GM19328 (cell line): Measurements from ENCODE around the gene WDFY3.

Experiments
- ATAC-seq: cut with Tn5 transposase; IDR thresholded peaks from one replicate; pipeline ENCODE4 v1.9.1; 2021; ENCODE audit warnings: mild to moderate bottlenecking, moderate library complexity; ENCODE audit not compliant: unreplicated experiment

Gene WDFY3

GRCh38 chr4:84803116-84803515, 163.4 kb downstream of the WDFY3 start:
- no peak for ATAC-seq

GRCh38 chr4:84800256-84800655, 166.2 kb downstream of the WDFY3 start:
- ATAC-seq, result no peak

- ATAC-seq, result no peak
Measured at GRCh38 chr4:84799318-84799717, 167.2 kb downstream of the WDFY3 start.

DNA sequence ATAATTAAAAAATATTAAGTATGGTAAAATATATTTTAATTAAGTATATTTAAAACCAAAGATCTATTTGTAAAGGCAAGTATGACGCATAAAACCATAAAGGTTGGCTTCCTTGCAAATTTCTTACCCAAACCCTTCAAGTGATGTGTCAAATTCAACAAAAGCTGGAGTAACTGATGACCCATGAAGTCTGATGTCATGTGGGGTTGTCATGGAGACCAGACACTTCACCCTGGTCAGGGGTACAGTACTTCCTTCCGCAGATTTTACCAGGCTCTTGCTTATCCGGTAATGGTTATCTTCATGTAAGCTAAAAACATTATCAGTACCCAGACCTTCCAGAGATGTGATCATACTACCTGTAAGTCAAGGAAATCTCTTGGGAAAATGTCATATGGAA, 170.1 kb downstream of the WDFY3 start:
- ATAC-seq, result no peak

DNA sequence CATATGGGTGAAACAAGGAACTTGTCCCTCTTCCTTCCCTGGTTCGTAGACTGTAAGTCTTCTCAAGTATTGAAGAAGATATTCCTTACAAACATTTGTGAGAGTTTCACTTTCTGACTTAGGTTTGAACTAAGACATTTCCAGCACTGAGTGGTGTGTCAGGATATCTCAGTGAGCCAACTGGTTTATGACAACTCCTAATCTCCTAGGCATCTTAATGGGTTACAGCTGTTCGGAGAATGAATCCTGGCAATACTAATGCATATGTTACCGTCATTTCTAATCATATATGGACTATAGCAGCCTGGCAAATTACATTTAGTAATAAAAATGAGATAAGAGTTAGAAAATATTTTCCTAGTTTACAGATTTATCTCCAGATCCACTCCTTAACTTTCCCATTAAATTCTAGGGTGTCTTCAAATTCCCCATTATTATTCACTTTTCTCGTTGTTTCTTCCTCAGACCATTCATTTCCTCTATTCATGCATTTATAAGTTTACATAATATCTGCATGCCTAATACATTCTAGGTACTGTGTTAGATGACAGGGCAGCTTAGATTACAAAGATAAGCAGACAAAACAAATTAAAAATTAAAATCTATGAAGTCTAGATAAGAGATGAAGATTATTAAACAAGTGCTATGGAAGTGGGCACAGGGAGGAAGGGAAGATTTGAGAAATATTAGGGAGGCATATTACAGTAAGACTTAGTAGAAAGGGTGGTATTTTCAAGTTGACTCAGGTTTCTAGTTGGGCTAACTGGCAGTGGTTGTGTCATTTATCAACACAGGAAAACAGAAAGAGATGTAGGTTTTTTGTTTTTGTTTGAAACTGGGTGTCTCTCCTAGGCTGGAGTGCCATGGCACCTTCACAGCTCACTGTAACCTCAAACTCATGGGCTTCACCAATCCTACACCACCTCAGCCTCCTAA, 173.9 kb downstream of the WDFY3 start:
- ATAC-seq, result no peak

GRCh38 chr4:84790769-84791565, 175.5 kb downstream of the WDFY3 start:
- ATAC-seq, result no peak

DNA sequence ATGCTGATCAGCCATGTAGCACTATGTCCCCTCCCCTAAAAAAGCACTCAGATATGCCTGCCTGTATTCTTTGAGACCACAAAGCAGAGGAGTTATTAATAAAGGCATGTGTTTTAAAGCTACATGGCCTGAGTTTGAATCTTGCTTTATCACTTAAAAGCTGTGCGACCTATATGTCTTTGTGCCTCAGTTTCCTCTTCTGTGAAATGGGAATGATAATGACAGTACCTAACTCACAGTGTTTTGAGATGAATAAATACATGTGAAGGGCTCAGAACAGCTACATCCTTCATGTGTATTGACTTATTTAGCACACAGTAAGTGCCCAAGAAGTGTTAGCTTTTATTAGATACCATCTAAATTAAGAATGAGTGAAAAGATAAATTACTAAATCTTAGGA, 180.0 kb downstream of the WDFY3 start:
- no peak for ATAC-seq

DNA sequence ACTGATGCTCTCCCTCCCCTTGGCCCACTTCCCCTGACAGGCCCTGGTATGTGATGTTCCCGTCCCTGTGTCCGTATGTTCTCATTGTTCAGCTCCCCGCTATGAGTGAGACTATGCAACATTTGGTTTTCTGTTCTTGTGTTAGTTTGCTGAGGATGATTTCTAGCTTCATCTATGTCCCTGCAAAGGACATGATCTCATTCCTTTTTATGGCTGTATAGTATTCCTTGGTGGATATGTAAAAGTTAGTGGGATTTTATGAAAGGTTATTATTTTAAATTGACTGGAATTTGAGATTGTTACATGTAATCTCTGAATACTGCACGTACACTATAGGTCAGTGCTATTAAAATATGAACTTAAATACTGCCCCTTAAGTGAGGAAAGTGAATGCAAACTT, 184.0 kb downstream of the WDFY3 start:
- ATAC-seq, result no peak

DNA sequence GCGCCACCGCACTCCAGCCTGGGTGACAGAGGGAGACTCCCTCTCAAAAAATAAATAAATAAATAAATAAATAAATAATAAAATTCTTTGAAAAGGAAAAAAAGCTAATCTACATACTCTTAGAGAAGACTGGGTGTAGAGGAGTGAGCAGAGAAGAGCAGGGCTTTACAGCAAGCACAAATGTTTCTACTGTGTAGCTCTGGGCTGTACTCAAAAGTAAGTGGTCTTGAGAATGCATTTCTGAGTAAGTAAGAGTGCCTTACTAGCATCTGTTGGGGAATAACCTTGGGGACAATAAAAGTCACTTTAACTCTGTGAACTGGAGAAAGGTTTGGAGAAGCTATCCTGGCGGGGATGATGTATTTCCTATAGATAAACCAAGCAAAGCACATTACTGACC, 185.8 kb downstream of the WDFY3 start:
- ATAC-seq, result no peak

GRCh38 chr4:84778041-84778440, 188.4 kb downstream of the WDFY3 start:
- no peak for ATAC-seq

- no peak for ATAC-seq
Measured at GRCh38 chr4:84767168-84767567, 199.3 kb downstream of the WDFY3 start.

DNA sequence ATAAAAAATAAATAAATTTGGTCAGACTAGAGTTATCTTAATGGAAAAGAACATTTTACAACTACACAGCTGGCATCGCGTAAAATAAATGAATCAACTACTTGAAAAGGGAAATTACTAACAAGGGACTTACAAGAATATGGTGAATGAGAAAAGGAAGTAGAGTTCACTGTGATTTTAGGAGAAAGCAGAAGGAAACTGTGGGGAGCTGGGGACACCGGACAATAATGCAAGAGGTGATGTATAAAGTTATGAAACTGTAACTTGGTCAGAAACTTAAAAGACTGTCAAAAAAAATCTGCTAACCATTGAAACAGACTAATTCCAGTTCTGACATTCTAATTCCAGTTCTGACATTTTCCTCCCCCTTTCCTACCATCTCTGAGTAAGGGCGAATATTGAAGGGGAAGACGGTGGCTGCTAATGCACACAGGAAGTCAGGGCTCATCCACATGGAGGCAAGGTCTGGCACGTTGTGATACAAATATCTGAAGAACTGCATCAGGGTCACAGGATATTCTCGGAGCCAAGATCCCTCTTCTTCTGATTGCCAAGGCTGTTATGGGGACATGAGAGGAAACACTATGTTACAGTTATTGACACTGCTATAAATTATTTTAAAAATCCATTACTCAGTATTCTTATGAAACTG, 213.0 kb downstream of the WDFY3 start:
- no peak for ATAC-seq

DNA sequence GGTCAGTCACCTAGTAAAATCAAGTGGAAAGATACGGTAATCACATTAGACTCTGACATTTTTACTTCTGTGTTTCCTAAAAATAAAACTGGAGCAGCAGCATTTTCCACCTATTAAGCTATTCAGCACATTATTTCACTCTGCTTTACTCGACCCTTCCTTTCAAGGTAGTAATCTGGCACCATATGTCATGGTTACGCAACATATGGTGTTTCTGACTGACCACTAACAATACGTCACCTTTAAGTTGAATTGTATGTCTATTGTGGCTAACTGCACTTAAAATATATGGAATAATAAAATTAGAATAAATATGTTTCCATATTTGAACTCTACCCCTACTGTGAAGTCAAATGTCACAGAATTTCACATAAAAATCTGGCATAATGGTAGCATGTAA, 214.8 kb downstream of the WDFY3 start:
- no peak for ATAC-seq

- no peak for ATAC-seq
Measured at GRCh38 chr4:84750960-84751283, 215.6 kb downstream of the WDFY3 start.

DNA sequence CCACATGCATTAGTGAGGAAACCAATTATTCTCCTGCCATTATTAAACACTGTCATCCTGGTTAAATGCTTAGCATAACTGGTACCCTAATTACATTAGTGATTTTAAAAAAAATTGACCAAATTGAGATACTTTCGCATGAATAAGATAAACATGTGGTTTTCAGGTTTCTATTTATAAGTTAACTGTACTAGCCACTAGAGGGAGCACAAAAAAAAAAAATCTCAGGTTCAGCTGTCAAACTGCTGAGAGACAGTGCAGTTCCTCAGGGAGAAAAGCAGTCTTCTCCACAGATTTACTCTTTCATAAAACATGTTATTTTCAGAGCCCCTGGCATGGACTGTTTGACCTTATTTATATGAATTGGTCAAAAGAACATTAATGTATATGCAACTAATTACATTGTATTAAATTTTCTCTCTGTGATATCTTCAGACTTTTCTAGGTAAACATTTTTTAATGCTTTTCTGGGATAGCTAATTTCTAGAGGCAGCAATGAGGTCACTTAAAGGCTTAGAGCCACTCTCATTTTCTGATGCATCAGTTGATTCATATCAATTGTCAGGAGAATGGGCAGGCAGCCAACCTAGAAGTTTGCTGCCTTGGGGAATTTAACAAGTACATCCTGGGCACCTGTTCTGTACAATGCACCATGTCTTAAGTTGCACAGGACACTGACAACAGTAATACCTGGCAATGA, 216.1 kb downstream of the WDFY3 start:
- ATAC-seq, result no peak

GRCh38 chr4:84740057-84740456, 226.4 kb downstream of the WDFY3 start:
- no peak for ATAC-seq

GRCh38 chr4:84738622-84739021, 227.9 kb downstream of the WDFY3 start:
- no peak for ATAC-seq

- no peak for ATAC-seq
Measured at GRCh38 chr4:84737656-84738055, 228.8 kb downstream of the WDFY3 start.

GRCh38 chr4:84734037-84734436, 232.5 kb downstream of the WDFY3 start:
- ATAC-seq, result no peak

- no peak for ATAC-seq
Measured at GRCh38 chr4:84733343-84734033, 233.0 kb downstream of the WDFY3 start.
